IMR-90 (cell line): ENCODE measurements around the gene SHC1. TPM values are rescaled to one million over a fixed set of nuclear protein-coding genes. Genes with fewer than 3 reads are reported as not detected.

Experiments
- ATAC-seq: fragments of 200-7000 bp; cut with Tn5 transposase; 2 replicates; pipeline ENCODE4 v1.9.1; 2020; ENCODE audit warnings: low read depth, mild to moderate bottlenecking, moderate library complexity
- BruUV-seq: library from RNA; stranded (reverse); fragments of 400-500 nt; replicated peaks from 2 replicates; lab custom pipeline; 2021; lab: Mats Ljungman, UMichigan
- CTCF ChIA-PET: fragments of 300-600 bp; formaldehyde crosslinking; extraction: SDS; loops from one replicate; lab custom pipeline; 2021; ENCODE audit warnings: antibody characterized with exemption; lab: Yijun Ruan, JAX
- POLR2A ChIA-PET: fragments of 300-600 bp; sonication (Branson Sonifier 250); formaldehyde crosslinking; loops from one replicate; lab custom pipeline; 2022; ENCODE audit warnings: antibody characterized with exemption; ENCODE audit not compliant: unreplicated experiment; lab: Charles Lee
- DNase-seq: peaks from one replicate; pipeline ENCODE4 v3.0.0; 2013
- H2AFZ ChIP-seq: replicated peaks from 2 replicates; pipeline ENCODE3; 2013; ENCODE audit warnings: low read length, mild to moderate bottlenecking; ENCODE audit not compliant: poor library complexity
- H2AK5ac ChIP-seq: 2 replicates; pipeline ENCODE4 v1.6.1; 2013; ENCODE audit warnings: low read depth, low read length, inconsistent platforms
- H2AK9ac ChIP-seq: replicated peaks from 2 replicates; pipeline ENCODE3; 2013; ENCODE audit warnings: mild to moderate bottlenecking, low read depth, low read length, moderate library complexity; ENCODE audit not compliant: poor library complexity
- H2BK120ac ChIP-seq: 2 replicates; pipeline ENCODE4 v1.6.1; 2013; ENCODE audit warnings: low read depth, low read length, inconsistent platforms
- H2BK15ac ChIP-seq: 3 replicates; pipeline ENCODE4 v1.6.1; 2013; ENCODE audit warnings: low read depth, low read length, inconsistent platforms
- H2BK20ac ChIP-seq: 2 replicates; pipeline ENCODE4 v1.6.1; 2013; ENCODE audit warnings: low read depth, mild to moderate bottlenecking, inconsistent platforms, low read length, moderate library complexity
- H2BK5ac ChIP-seq: 2 replicates; pipeline ENCODE4 v1.6.1; 2013; ENCODE audit warnings: mild to moderate bottlenecking, low read depth, low read length, inconsistent platforms; ENCODE audit not compliant: poor library complexity, severe bottlenecking
- H3K14ac ChIP-seq: replicated peaks from 2 replicates; pipeline ENCODE4 v1.6.1; 2013; ENCODE audit warnings: low read depth, low read length, inconsistent platforms
- H3K18ac ChIP-seq: 2 replicates; pipeline ENCODE4 v1.6.1; 2013; ENCODE audit warnings: low read depth, low read length, control low read depth
- H3K23ac ChIP-seq: 2 replicates; pipeline ENCODE4 v1.6.1; 2013; ENCODE audit warnings: low read depth, low read length, inconsistent platforms
- H3K27ac ChIP-seq: 2 replicates; pipeline ENCODE4 v1.5.1; 2013; ENCODE audit warnings: mild to moderate bottlenecking, control low read depth, low read length; ENCODE audit not compliant: insufficient read depth
- H3K27me3 ChIP-seq: 2 replicates; pipeline ENCODE4 v1.6.1; 2013; ENCODE audit warnings: low read length; ENCODE audit not compliant: control insufficient read depth, insufficient read depth
- H3K36me3 ChIP-seq: 2 replicates; pipeline ENCODE4 v1.6.1; 2013; ENCODE audit warnings: low read length, mixed read lengths; ENCODE audit not compliant: control insufficient read depth, insufficient read depth
- H3K4ac ChIP-seq: 2 replicates; pipeline ENCODE4 v1.6.1; 2013; ENCODE audit warnings: low read depth, low read length, inconsistent platforms
- H3K4me1 ChIP-seq: 2 replicates; pipeline ENCODE4 v1.6.1; 2013; ENCODE audit warnings: low read length, mixed read lengths; ENCODE audit not compliant: control insufficient read depth, insufficient read depth
- H3K4me2 ChIP-seq: 2 replicates; pipeline ENCODE4 v1.6.1; 2013; ENCODE audit warnings: low read depth, mild to moderate bottlenecking, control low read depth, low read length, moderate library complexity
- H3K4me3 ChIP-seq: 2 replicates; pipeline ENCODE4 v1.5.1; 2013; ENCODE audit warnings: low read depth, mild to moderate bottlenecking, control low read depth, low read length, moderate library complexity; ENCODE audit not compliant: insufficient read depth
- H3K56ac ChIP-seq: 2 replicates; pipeline ENCODE4 v1.6.1; 2013; ENCODE audit warnings: low read length, inconsistent platforms; ENCODE audit not compliant: insufficient read depth; ENCODE audit errors: extremely low read depth
- H3K79me1 ChIP-seq, 2 experiments: 2 replicates each; pipeline ENCODE4 v1.6.1; 2013; ENCODE audit warnings: low read length in 2 of 2, inconsistent platforms in 1 of 2, low read depth in 1 of 2
- H3K9ac ChIP-seq: 2 replicates; pipeline ENCODE4 v1.6.1; 2013; ENCODE audit warnings: low read depth, low read length, control low read depth
- H3K9me1 ChIP-seq: 2 replicates; pipeline ENCODE4 v1.6.1; 2013; ENCODE audit warnings: low read length, inconsistent platforms; ENCODE audit not compliant: insufficient read depth
- H3K9me3 ChIP-seq: 2 replicates; pipeline ENCODE4 v1.6.1; 2013; ENCODE audit warnings: low read length; ENCODE audit not compliant: control insufficient read depth, insufficient read depth
- H4K20me1 ChIP-seq: 2 replicates; pipeline ENCODE4 v1.6.1; 2013; ENCODE audit warnings: low read length, inconsistent platforms; ENCODE audit not compliant: insufficient read depth
- H4K5ac ChIP-seq: 2 replicates; pipeline ENCODE4 v1.6.1; 2013; ENCODE audit warnings: mild to moderate bottlenecking, low read depth, low read length, control low read depth
- H4K8ac ChIP-seq, 2 experiments: 2 replicates each; pipeline ENCODE4 v1.6.1; 2013; ENCODE audit warnings: low read depth in 2 of 2, low read length in 2 of 2, control low read depth in 1 of 2, inconsistent platforms in 1 of 2
- H4K91ac ChIP-seq: 2 replicates; pipeline ENCODE4 v1.6.1; 2013; ENCODE audit warnings: low read depth, low read length, inconsistent platforms; ENCODE audit not compliant: insufficient read depth
- BHLHE40 ChIP-seq: fragments of 150-350 bp; IDR thresholded peaks from 2 replicates; pipeline ENCODE4 v1.6.1; 2016; ENCODE audit warnings: mild to moderate bottlenecking, low read depth, low read length
- CEBPB ChIP-seq: IDR thresholded peaks from 2 replicates; pipeline ENCODE4 v1.6.1; 2012; ENCODE audit warnings: low read depth, low read length, improper control_type of control experiment
- CHD1 ChIP-seq: IDR thresholded peaks from 2 replicates; pipeline ENCODE4 v1.6.1; 2012; ENCODE audit warnings: low read depth, low read length, improper control_type of control experiment
- CTCF ChIP-seq: conservative IDR thresholded peaks from 2 replicates; pipeline ENCODE4 v1.5.1; 2012; ENCODE audit warnings: mild to moderate bottlenecking, low read depth, low read length, improper control_type of control experiment
- ELK1 ChIP-seq: fragments of 150-350 bp; IDR thresholded peaks from 2 replicates; pipeline ENCODE4 v1.6.1; 2016; ENCODE audit warnings: low read depth, mild to moderate bottlenecking, low read length, moderate library complexity, borderline replicate concordance
- FOS ChIP-seq: fragments of 150-350 bp; IDR thresholded peaks from 2 replicates; pipeline ENCODE4 v1.6.1; 2016; ENCODE audit warnings: low read depth, low read length
- MAFK ChIP-seq: IDR thresholded peaks from 2 replicates; pipeline ENCODE4 v1.6.1; 2012; ENCODE audit warnings: low read depth, low read length, improper control_type of control experiment
- MAZ ChIP-seq: IDR thresholded peaks from 2 replicates; pipeline ENCODE4 v1.6.1; 2012; ENCODE audit warnings: low read depth, mild to moderate bottlenecking, low read length, improper control_type of control experiment, moderate library complexity, borderline replicate concordance
- NFE2L2 ChIP-seq: fragments of 150-350 bp; IDR thresholded peaks from 2 replicates; pipeline ENCODE4 v1.6.1; 2016; ENCODE audit warnings: low read depth, mild to moderate bottlenecking, low read length
- RAD21 ChIP-seq: IDR thresholded peaks from 2 replicates; pipeline ENCODE4 v1.6.1; 2012; ENCODE audit warnings: low read length, improper control_type of control experiment
- RCOR1 ChIP-seq: IDR thresholded peaks from 2 replicates; pipeline ENCODE4 v1.6.1; 2012; ENCODE audit warnings: mild to moderate bottlenecking, low read length, improper control_type of control experiment; ENCODE audit not compliant: insufficient replicate concordance
- USF2 ChIP-seq: fragments of 150-350 bp; IDR thresholded peaks from 2 replicates; pipeline ENCODE4 v1.6.1; 2017; ENCODE audit warnings: mild to moderate bottlenecking, antibody characterized with exemption, low read length, low read depth
- WGBS, 2 experiments: methylation state at CpG; one replicate each; pipeline versions ENCODE4 v1.1.5 to v1.1.7; 2013; ENCODE audit warnings: missing lambda C conversion rate in 2 of 2; ENCODE audit not compliant: insufficient read length in 1 of 2; ENCODE audit errors: extremely low coverage in 2 of 2; 5-methylcytosine and 5-hydroxymethylcytosine counted together
- dilution Hi-C: fragments of 300-500 bp; cut with HindIII; formaldehyde crosslinking; loops from one replicate; pipeline ENCODE4 v1.14.3; 2018; ENCODE audit warnings: low sequenced_read_pairs; ENCODE audit not compliant: unreplicated experiment
- in situ Hi-C: fragments of 300-500 bp; cut with MboI; formaldehyde crosslinking; loops from 3 replicates; pipeline ENCODE4 v1.14.3; 2019; ENCODE audit warnings: low sequenced_read_pairs, inconsistent platforms, mixed read lengths
- intact Hi-C: fragments of 100-400 bp; cut with micrococcal nuclease; formaldehyde crosslinking; loops from 2 replicates; pipeline ENCODE4 v1.10.0; 2022
- polyA plus RNA-seq, 3 experiments: library from polyadenylated mRNA; depleted of rRNA; stranded (reverse); fragments of >200 nt; gene quantifications; 2 replicates each; pipeline ENCODE4 v1.2.3, GENCODE V29; 2012; ENCODE audit warnings: low replicate concordance in 1 of 3
- total RNA-seq: library from RNA; depleted of rRNA; stranded (reverse); fragments of >200 nt; gene quantifications from 2 replicates; pipeline ENCODE4 v1.2.3, GENCODE V29; 2012

Gene SHC1
- total and polyA plus RNA-seq, 2 of the 4 experiments (the other 2 are of a cell fraction) = 352 to 355 TPM

- in situ Hi-C loops = no loop called here
- H2AFZ ChIP-seq = peak overlapping the region; percentile 93
- peak overlapping the region; percentile 96 for H3K27ac ChIP-seq
Observed at GRCh38 chr1:155004352-155005075, 34.0 kb upstream of the SHC1 start.

More at GRCh38 chr1:155004352-155005075, 34.0 kb upstream of the SHC1 start:
- intact Hi-C loops = loop anchor here (5.0 kb wide), 1 partner anchor 48 kb away; the partner anchor contains the start of gene ADAM15
- Histone ChIP-seq H2BK20ac (peak overlapping the region; percentile 87), H2AK5ac (peak overlapping the region; percentile 99), H2BK5ac (peak overlapping the region; percentile 91), H4K91ac (peak overlapping the region; percentile 98), H3K79me1 (peaks cover 14 to 71% of the 10 kb centered on the region in 2 experiments), H4K5ac (peak overlapping the region; percentile 85), H3K4ac (peak overlapping the region; percentile 99), H3K9ac (peak overlapping the region; percentile 89), H2BK15ac (peak overlapping the region; percentile 97; the same call in 2 of the 3 replicates), H3K18ac (peak overlapping the region; percentile 77), H3K36me3 (no peaks in the 10 kb centered on the region; the same call in none of the 2 replicates), H4K8ac (peak overlapping the region; percentile 92 to 98), H3K9me1 (peaks cover 12% of the 10 kb centered on the region), H3K56ac (peak overlapping the region; percentile 66), H3K4me1 (peaks cover 19% of the 10 kb centered on the region), H3K27me3 (no peaks in the 10 kb centered on the region), H3K4me2 (peak overlapping the region; percentile 93), H3K14ac (peak overlapping the region; percentile 95), H3K9me3 (no peaks in the 10 kb centered on the region), H3K23ac (peak overlapping the region; percentile 90; the same call in 1 of the 2 replicates), H2BK120ac (peak overlapping the region; percentile 90), H3K4me3 (peak overlapping the region; percentile 98), H2AK9ac (peak overlapping the region; percentile 99), H4K20me1 (peaks cover under 1% of the 10 kb centered on the region; the same call in 1 of the 2 replicates)
- POLR2A ChIA-PET = no interaction called here
- TF ChIP-seq RCOR1 (no peak), CHD1 (no peak), USF2 (no peak), FOS (no peak), NFE2L2 (no peak), RAD21 (no peak), MAFK (no peak), CEBPB (no peak), BHLHE40 (no peak), ELK1 (no peak), MAZ (no peak), CTCF (no peak)
- dilution Hi-C loops = no loop called here
- BruUV-seq = no TSS peak
- CTCF ChIA-PET = interaction anchor here (1.6 kb wide), 1 partner anchor 12 kb away, joined by 7 read pairs; no protein-coding TSS in a partner anchor
- WGBS, 2 experiments = no CpG with 5 or more reads among the region's 5 CpGs
- ATAC-seq (no peak), DNase-seq (no peak)
